ENCODE measurements around the gene ITPRID1.

ITPRID1 gene

GRCh38 chr7:31492086-31492485 is 21.8 kb upstream of the ITPRID1 start:
- Histone ChIP-seq H3K4me3 (ENCODE audit: low read depth, low read length) (no peak overlapping the region), H3K9me3 (ENCODE audit: control insufficient read depth, insufficient read depth, low read depth, low read length) (no peaks in the 10 kb centered on the region), H3K4me1 (ENCODE audit: control insufficient read depth, insufficient read depth, low read length) (peaks cover 3% of the 10 kb centered on the region; the same call in 1 of the 2 replicates), H3K27ac (ENCODE audit: extremely low read depth, low read depth, low read length) (no peak overlapping the region), H3K36me3 (ENCODE audit: control insufficient read depth in 2 of 2, insufficient read depth in 1 of 2, low read length in 2 of 2) (no peaks in the 10 kb centered on the region)
- POLR2A ChIA-PET = no interaction called here
- TF ChIP-seq ZNF514 (tag by site-specific recombination; IDR thresholded peaks at IDR 0.05) (no peak), PBX3 (CRISPR knock-in tag; IDR thresholded peaks at IDR 0.05) (no peak), ZNF624 (tag by site-specific recombination; IDR thresholded peaks at IDR 0.05) (no peak), ZNF830 (tag by site-specific recombination; IDR thresholded peaks at IDR 0.05; ENCODE audit: low read depth) (no peak), ZXDB (tag by site-specific recombination; IDR thresholded peaks at IDR 0.05) (no peak), ZNF26 (tag by site-specific recombination; IDR thresholded peaks at IDR 0.05) (no peak), ZNF394 (tag by site-specific recombination; IDR thresholded peaks at IDR 0.05; ENCODE audit: borderline replicate concordance) (no peak)
- CTCF ChIA-PET = interaction anchor here (0.6 to 2.5 kb wide), 3 partner anchors 20 to 361 kb away, joined by 3 to 10 read pairs (median 3); no protein-coding TSS in a partner anchor

DNA sequence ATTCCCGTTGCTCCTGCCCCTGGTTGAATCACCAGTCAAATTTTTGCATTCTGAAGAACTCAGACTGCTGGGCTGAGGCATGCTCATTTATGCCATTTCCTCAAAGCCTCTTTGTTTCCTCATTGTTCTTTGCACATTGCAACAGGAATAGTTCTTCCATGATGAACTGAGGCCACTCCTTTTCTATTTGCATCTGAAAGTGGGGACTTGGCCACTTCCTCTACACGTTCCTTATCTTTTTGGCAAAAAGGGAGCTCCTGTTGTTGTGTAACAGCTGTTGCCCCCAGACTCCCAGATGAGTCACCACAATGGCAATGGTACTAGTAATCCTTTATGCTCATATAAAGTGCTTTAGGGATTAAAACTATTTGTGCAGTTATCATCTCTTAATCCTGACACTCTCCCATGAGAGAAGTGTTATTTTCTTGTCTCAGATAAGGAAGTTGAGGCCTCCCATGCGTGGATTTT is 20.1 kb upstream of the ITPRID1 start:
- POLR2A ChIA-PET = no interaction called here
- Histone ChIP-seq H3K9me3 (ENCODE audit: control insufficient read depth, insufficient read depth, low read depth, low read length) (no peaks in the 10 kb centered on the region), H3K36me3 (ENCODE audit: control insufficient read depth in 2 of 2, insufficient read depth in 1 of 2, low read length in 2 of 2) (no peaks in the 10 kb centered on the region), H3K4me3 (ENCODE audit: low read depth, low read length) (no peak overlapping the region), H3K27ac (ENCODE audit: extremely low read depth, low read depth, low read length) (no peak overlapping the region), H3K4me1 (ENCODE audit: control insufficient read depth, insufficient read depth, low read length) (peaks cover 3% of the 10 kb centered on the region; the same call in 1 of the 2 replicates)
- CTCF ChIA-PET = interaction anchor here (0.7 kb wide), 1 partner anchor 672 kb away, joined by 3 read pairs; no protein-coding TSS in a partner anchor
- TF ChIP-seq ZNF16 (tag by site-specific recombination; IDR thresholded peaks at IDR 0.05; ENCODE audit: low read depth) (no peak), FEZF1 (tag by site-specific recombination; IDR thresholded peaks at IDR 0.05) (no peak), ZNF112 (tag by site-specific recombination; IDR thresholded peaks at IDR 0.05) (no peak), ZFP41 (tag by site-specific recombination; IDR thresholded peaks at IDR 0.05; ENCODE audit: borderline replicate concordance) (no peak), ZNF623 (tag by site-specific recombination; IDR thresholded peaks at IDR 0.05) (no peak)

- Histone ChIP-seq H3K36me3 (ENCODE audit: control insufficient read depth in 2 of 2, insufficient read depth in 1 of 2, low read length in 2 of 2) (no peaks in the 10 kb centered on the region), H3K9me3 (ENCODE audit: control insufficient read depth, insufficient read depth, low read depth, low read length) (no peaks in the 10 kb centered on the region), H3K27ac (ENCODE audit: extremely low read depth, low read depth, low read length) (no peak overlapping the region), H3K4me3 (ENCODE audit: low read depth, low read length) (no peak overlapping the region), H3K4me1 (ENCODE audit: control insufficient read depth, insufficient read depth, low read length) (peaks cover 3% of the 10 kb centered on the region; the same call in 1 of the 2 replicates)
- no peak for TF ChIP-seq ZNF549 (tag by site-specific recombination; IDR thresholded peaks at IDR 0.05)
- no peak for TF ChIP-seq ZNF555 (tag by site-specific recombination; conservative IDR thresholded peaks at IDR 0.05)
- no peak for TF ChIP-seq ZNF23 (tag by site-specific recombination; IDR thresholded peaks at IDR 0.05; ENCODE audit: borderline replicate concordance)
- no peak for TF ChIP-seq ZNF184 (tag by site-specific recombination; IDR thresholded peaks at IDR 0.05)
- TF ChIP-seq, protein P1, sequence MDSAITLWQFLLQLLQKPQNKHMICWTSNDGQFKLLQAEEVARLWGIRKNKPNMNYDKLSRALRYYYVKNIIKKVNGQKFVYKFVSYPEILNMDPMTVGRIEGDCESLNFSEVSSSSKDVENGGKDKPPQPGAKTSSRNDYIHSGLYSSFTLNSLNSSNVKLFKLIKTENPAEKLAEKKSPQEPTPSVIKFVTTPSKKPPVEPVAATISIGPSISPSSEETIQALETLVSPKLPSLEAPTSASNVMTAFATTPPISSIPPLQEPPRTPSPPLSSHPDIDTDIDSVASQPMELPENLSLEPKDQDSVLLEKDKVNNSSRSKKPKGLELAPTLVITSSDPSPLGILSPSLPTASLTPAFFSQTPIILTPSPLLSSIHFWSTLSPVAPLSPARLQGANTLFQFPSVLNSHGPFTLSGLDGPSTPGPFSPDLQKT (IDR thresholded peaks at IDR 0.05; ENCODE audit: borderline replicate concordance, low read depth, low read length) = no peak
- CTCF ChIA-PET = interaction anchor here (0.7 kb wide), 1 partner anchor 673 kb away, joined by 3 read pairs; no protein-coding TSS in a partner anchor
- POLR2A ChIA-PET = no interaction called here
Observed at GRCh38 chr7:31494421-31494820, 19.5 kb upstream of the ITPRID1 start.

Data from HEK293 (cell line).